Measurements from ENCODE around the gene RSRC2.
"Not testable (repeated sequence)": the region's sequence is repeated elsewhere in the genome, so short reads cannot be mapped to it uniquely, and the experiment has no call there.

Gene RSRC2

DNA sequence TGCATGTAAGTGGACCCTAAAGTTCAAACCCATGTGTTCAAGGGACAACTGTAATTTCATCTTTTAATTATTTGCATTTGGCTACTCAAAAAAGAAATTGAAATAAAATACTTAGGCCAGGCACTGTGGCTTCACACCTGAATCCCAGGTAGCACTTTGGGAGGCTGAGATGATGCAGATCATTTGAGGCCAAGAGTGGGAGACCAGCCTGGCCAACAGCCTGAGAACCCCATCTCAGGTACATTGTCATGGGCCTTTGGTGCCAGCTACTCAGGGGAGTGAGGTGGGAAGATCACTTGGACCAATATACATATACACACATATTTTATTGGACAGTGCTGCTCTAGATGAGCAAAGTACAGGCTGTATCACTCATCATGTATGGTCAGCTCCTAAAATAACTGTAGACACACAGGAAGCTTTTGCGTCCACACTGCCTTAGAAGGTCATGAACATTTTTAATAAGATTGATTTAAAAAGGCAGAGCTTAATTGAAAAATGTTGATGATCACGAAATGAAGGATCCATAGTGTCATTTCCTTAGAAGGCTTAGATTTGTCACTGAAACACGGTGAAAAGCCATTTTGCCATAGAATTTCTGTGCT is 23.5 kb downstream of the RSRC2 start:
- no peak overlapping the region for H3K4me3 ChIP-seq (ENCODE audit: extremely low read depth, insufficient read depth, low read length, poor library complexity, severe bottlenecking)
- H3K36me3 ChIP-seq (ENCODE audit: control insufficient read depth, insufficient read depth, low read length), result peaks cover 61% of the 10 kb centered on the region

DNA sequence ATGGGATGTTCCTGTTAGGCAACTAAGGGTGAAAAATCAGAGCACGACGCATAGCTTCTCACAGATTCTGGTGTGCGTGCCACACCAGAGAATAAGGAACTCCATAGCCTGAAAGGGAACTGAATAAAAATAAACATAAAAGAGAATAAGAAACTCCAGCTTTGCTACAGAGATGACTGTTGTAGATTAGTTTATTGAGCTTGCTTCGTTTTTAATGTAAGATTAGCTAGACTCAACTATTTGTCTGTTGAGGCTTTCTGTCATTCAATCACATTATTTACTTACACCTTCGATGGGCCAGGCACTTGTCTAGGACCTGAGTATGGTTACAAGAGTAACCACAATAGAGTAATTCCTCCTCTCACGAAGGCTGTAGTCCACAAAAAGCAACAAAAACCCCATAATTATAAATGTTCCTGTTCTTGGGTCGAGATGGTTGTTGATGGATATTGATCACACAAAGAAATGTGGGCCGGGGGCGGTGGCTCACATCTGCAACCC is 25.2 kb downstream of the RSRC2 start:
- no peak overlapping the region for H3K4me3 ChIP-seq (ENCODE audit: extremely low read depth, insufficient read depth, low read length, poor library complexity, severe bottlenecking)
- WGBS, 2 experiments (ENCODE audit: insufficient coverage in 2 of 2), result 100% methylated on average over 3 to 5 of the region's 9 CpGs
- H3K9me3 ChIP-seq (ENCODE audit: control insufficient read depth, low read length), result no peaks in the 10 kb centered on the region
- peak overlapping the region; percentile 98 for H3K27ac ChIP-seq (ENCODE audit: low read depth, low read length, severe bottlenecking)
- peaks cover 3% of the 10 kb centered on the region for H3K4me1 ChIP-seq (ENCODE audit: control insufficient read depth, insufficient read depth, low read length, poor library complexity, severe bottlenecking)
- H3K36me3 ChIP-seq (ENCODE audit: control insufficient read depth, insufficient read depth, low read length), result peaks cover 59% of the 10 kb centered on the region

More for the DNA sequence above, 23.5 kb downstream of the RSRC2 start:
- Histone ChIP-seq H3K9me3 (ENCODE audit: control insufficient read depth, low read length) (no peaks in the 10 kb centered on the region), H3K27ac (ENCODE audit: low read depth, low read length, severe bottlenecking) (no peak overlapping the region), H3K4me1 (ENCODE audit: control insufficient read depth, insufficient read depth, low read length, poor library complexity, severe bottlenecking) (peaks cover 3% of the 10 kb centered on the region)
- 100% methylated on average over 1 to 2 of the region's 3 CpGs for WGBS, 2 experiments (ENCODE audit: insufficient coverage in 2 of 2)

DNA sequence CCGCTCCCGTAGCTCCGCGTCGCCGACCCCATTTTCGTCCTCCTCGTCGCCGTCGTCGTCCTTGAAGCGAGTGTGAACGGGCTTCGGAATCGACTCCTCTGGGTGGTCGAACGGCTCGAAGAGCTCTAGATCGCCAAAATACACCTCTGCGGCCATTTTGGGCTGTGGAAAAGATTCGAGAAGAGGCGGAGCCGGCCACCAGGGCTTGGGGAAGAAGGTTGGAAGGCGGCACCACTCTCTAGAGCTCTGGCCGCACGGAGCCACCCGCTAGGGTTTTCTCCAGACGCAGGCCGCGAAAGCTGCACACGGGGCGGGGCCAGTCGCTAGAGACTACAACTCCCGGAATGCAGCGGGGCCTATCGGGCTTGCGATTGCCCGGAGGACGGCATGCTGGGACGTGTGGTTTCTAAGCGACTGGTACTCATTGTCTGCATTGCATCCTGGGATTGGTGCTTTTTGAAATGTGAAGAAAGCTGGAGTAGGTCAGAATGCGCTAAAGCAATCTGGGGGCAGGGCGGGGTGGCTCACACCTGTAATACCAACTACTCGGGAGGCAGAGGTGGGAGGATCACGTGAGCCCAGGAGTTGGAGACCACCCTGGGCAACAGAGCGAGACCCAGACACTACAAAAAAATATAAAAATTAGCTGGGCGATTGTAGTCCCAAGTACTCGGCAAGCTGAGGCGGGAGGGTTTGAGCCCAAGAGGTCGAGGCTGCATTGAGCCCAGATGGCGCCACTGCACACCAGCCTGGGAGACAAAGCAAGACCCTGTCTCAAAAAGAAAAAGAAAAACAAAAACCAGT is 25.8 kb downstream of the RSRC2 start, which contains the start of gene ZCCHC8:
ZCCHC8 (minus strand) TSS at position 248 of the 804 bp plus-strand sequence; CDS start at position 156, 92 bp downstream.
- H3K36me3 ChIP-seq (ENCODE audit: control insufficient read depth, insufficient read depth, low read length), result peaks cover 57% of the 10 kb centered on the region
- 7% methylated on average over 43 to 50 of the region's 52 CpGs for WGBS, 2 experiments (ENCODE audit: insufficient coverage in 2 of 2)
- peak within 1 kb of the TSS; percentile 98 for H3K27ac ChIP-seq (ENCODE audit: low read depth, low read length, severe bottlenecking)
- H3K9me3 ChIP-seq (ENCODE audit: control insufficient read depth, low read length), result no peaks in the 10 kb centered on the region
- H3K4me1 ChIP-seq (ENCODE audit: control insufficient read depth, insufficient read depth, low read length, poor library complexity, severe bottlenecking), result peaks cover 3% of the 10 kb centered on the region
- peak within 1 kb of the TSS; percentile 87 for H3K4me3 ChIP-seq (ENCODE audit: extremely low read depth, insufficient read depth, low read length, poor library complexity, severe bottlenecking)

DNA sequence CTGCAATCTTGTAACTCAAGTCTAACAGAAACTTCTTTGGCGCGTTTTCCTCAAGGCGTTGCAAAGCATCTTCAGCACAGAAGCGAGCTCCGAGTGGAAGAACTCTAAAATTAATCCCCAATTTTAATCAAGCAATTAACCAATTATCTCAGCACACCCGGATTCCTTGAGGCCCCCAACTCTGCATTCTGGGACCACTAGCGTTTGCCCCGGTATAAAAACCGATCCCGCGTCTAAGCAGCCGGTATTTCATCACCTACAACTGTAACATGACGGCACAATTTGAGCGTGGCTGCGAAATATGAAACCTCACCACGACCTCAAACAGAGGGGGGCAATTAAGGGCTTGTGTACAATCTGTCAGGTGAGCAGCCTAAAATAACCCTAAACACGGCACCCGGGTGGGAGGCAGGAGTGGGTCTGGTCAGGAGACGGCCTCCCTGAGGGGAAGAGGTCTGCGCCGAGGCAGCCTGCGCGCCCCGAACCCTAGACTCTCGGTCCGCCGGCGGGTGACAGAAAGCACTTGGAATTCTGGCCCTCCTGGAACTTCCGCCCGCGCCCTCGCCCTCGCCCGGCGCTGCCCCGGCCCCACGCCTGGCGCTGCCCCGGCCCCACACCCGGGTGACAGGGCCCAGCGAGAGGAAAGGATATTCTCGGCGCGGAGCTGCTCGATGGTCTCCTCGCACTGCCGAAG is 26.6 kb downstream of the RSRC2 start:
- Histone ChIP-seq H3K4me3 (ENCODE audit: extremely low read depth, insufficient read depth, low read length, poor library complexity, severe bottlenecking) (peak overlapping the region; percentile 87), H3K27ac (ENCODE audit: low read depth, low read length, severe bottlenecking) (peak overlapping the region; percentile 98), H3K36me3 (ENCODE audit: control insufficient read depth, insufficient read depth, low read length) (peaks cover 54% of the 10 kb centered on the region), H3K4me1 (ENCODE audit: control insufficient read depth, insufficient read depth, low read length, poor library complexity, severe bottlenecking) (peaks cover 3% of the 10 kb centered on the region), H3K9me3 (ENCODE audit: control insufficient read depth, low read length) (no peaks in the 10 kb centered on the region)
- 0 to 1% methylated on average over 21 to 44 of the region's 47 CpGs for WGBS, 2 experiments (ENCODE audit: insufficient coverage in 2 of 2)

DNA sequence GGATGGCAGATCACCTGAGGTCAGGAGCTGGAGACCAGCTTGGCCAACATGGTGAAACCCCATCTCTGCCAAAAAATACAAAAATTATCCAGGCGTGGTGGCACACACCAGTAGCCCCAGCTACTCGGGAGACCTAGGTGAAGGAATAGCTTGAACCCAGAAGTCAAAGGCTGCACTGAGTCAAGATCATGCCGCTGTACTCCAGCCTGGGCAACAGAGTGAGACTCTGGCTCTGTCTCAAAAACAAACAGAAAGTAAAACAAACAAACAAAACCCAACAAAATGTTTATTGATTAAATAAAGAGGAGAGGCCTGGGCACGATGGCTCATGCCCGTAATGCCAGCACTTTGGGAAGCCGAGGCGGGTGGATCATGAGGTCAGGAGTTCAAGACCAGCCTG is 31.5 kb downstream of the RSRC2 start:
- H3K36me3 ChIP-seq (ENCODE audit: control insufficient read depth, insufficient read depth, low read length), result peaks cover 67% of the 10 kb centered on the region
- H3K4me3 ChIP-seq (ENCODE audit: extremely low read depth, insufficient read depth, low read length, poor library complexity, severe bottlenecking), result no peak overlapping the region
- WGBS, 2 experiments (ENCODE audit: insufficient coverage in 2 of 2), result 83 to 98% methylated on average over 2 to 6 of the region's 7 CpGs
- H3K27ac ChIP-seq (ENCODE audit: low read depth, low read length, severe bottlenecking), result no peak overlapping the region
- H3K4me1 ChIP-seq (ENCODE audit: control insufficient read depth, insufficient read depth, low read length, poor library complexity, severe bottlenecking), result no peaks in the 10 kb centered on the region
- no peaks in the 10 kb centered on the region for H3K9me3 ChIP-seq (ENCODE audit: control insufficient read depth, low read length)

DNA sequence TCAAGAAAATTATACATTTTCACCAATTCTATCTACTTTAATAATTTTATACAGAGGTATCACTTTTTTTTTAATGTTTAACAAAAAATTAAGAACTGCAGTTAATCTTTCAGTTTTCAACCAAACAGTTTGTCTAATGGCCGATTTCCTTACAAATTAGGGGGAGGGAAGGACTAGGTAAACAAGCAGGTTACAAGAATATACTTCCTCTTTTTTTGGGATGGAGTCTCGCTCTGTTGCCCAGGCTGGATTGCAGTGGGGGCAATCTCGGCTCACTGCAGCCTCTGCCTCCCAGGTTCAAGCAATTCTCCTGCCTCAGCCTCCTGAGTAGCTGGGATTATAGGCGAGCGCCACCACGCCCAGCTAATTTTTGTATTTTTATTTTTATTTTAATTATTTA is 33.5 kb downstream of the RSRC2 start:
- peaks cover 80% of the 10 kb centered on the region for H3K36me3 ChIP-seq (ENCODE audit: control insufficient read depth, insufficient read depth, low read length)
- H3K9me3 ChIP-seq (ENCODE audit: control insufficient read depth, low read length); H3K27ac ChIP-seq (ENCODE audit: low read depth, low read length, severe bottlenecking); H3K4me3 ChIP-seq (ENCODE audit: extremely low read depth, insufficient read depth, low read length, poor library complexity, severe bottlenecking); H3K4me1 ChIP-seq (ENCODE audit: control insufficient read depth, insufficient read depth, low read length, poor library complexity, severe bottlenecking): not testable (repeated sequence)
- WGBS, 2 experiments (ENCODE audit: insufficient coverage in 2 of 2), result 100% methylated on average over 2 of the region's 6 CpGs; no CpG with 5 or more reads in 1 of the 2 experiments

DNA sequence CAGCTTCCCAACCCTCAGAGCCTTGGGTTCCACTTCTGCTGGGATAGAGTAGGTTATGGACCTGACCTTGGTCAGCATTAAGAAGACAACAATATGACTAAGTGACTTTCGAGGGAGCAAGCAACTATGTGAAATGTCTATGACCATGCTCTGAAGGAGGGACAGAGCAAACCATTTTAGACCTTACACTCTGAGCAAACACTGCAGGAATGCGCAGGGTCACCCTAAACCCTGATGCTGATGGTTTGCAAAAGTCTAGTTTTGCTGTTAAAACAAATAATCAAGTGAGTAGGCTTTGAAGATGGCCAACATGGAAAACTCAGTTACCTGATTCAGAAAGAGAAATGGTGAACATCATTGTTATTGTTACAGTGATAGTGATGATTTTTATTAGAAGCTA is 34.7 kb downstream of the RSRC2 start:
- peaks cover 83% of the 10 kb centered on the region for H3K36me3 ChIP-seq (ENCODE audit: control insufficient read depth, insufficient read depth, low read length)

DNA sequence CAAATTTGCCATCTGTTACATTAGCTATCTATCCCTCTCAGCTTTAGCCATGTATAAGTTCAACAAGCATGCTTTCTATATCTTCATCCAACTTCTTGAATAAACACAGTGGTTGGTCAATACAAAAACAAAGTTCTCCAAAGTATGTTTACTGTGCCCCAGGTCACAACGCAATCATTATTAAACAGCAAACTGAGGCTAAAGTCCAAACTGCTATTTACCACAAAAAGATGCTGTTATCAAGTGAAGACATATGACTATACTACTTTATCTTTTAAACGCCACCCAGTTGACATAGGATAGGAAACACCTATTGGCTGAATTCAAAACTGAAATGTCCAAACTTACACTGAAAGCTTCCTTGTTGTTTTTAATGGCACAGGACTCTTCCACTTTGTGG is 37.7 kb downstream of the RSRC2 start:
- Histone ChIP-seq H3K9me3 (ENCODE audit: control insufficient read depth, low read length) (no peaks in the 10 kb centered on the region), H3K27ac (ENCODE audit: low read depth, low read length, severe bottlenecking) (no peak overlapping the region), H3K4me1 (ENCODE audit: control insufficient read depth, insufficient read depth, low read length, poor library complexity, severe bottlenecking) (no peaks in the 10 kb centered on the region), H3K4me3 (ENCODE audit: extremely low read depth, insufficient read depth, low read length, poor library complexity, severe bottlenecking) (no peak overlapping the region), H3K36me3 (ENCODE audit: control insufficient read depth, insufficient read depth, low read length) (peaks cover 88% of the 10 kb centered on the region)
- WGBS, 2 experiments (ENCODE audit: insufficient coverage in 2 of 2), result 86 to 100% methylated on average over 1 to 2 of the region's 2 CpGs

More for the DNA sequence above, 34.7 kb downstream of the RSRC2 start:
- H3K9me3 ChIP-seq (ENCODE audit: control insufficient read depth, low read length), result no peaks in the 10 kb centered on the region
- H3K4me3 ChIP-seq (ENCODE audit: extremely low read depth, insufficient read depth, low read length, poor library complexity, severe bottlenecking), result no peak overlapping the region
- no peak overlapping the region for H3K27ac ChIP-seq (ENCODE audit: low read depth, low read length, severe bottlenecking)
- 80 to 100% methylated on average over 1 of the region's 2 CpGs for WGBS, 2 experiments (ENCODE audit: insufficient coverage in 2 of 2)
- H3K4me1 ChIP-seq (ENCODE audit: control insufficient read depth, insufficient read depth, low read length, poor library complexity, severe bottlenecking), result no peaks in the 10 kb centered on the region

DNA sequence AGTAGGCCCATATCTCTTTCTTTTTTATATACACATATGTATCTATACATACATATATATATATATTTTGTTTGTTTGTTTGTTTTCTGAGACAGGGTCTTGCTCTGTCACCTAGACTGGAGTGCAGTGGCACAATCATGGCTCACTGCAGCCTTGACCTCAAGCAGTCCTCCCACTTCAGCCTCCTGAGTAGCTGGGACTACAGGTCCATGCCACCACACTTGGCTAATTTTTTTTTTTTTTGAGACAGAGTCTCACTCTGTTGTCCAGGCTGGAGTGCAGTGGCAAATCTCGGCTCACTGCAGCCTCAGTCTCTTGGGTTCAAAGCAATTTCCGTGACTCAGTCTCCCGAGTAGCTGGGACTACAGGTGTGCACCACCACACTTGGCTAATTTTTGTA is 38.9 kb downstream of the RSRC2 start:
- H3K36me3 ChIP-seq (ENCODE audit: control insufficient read depth, insufficient read depth, low read length), result peaks cover 91% of the 10 kb centered on the region
- not testable (repeated sequence) for H3K4me1 ChIP-seq (ENCODE audit: control insufficient read depth, insufficient read depth, low read length, poor library complexity, severe bottlenecking); H3K4me3 ChIP-seq (ENCODE audit: extremely low read depth, insufficient read depth, low read length, poor library complexity, severe bottlenecking); H3K9me3 ChIP-seq (ENCODE audit: control insufficient read depth, low read length); H3K27ac ChIP-seq (ENCODE audit: low read depth, low read length, severe bottlenecking)
- WGBS, 2 experiments (ENCODE audit: insufficient coverage in 2 of 2), result 88 to 96% methylated on average over 3 of the region's 3 CpGs

DNA sequence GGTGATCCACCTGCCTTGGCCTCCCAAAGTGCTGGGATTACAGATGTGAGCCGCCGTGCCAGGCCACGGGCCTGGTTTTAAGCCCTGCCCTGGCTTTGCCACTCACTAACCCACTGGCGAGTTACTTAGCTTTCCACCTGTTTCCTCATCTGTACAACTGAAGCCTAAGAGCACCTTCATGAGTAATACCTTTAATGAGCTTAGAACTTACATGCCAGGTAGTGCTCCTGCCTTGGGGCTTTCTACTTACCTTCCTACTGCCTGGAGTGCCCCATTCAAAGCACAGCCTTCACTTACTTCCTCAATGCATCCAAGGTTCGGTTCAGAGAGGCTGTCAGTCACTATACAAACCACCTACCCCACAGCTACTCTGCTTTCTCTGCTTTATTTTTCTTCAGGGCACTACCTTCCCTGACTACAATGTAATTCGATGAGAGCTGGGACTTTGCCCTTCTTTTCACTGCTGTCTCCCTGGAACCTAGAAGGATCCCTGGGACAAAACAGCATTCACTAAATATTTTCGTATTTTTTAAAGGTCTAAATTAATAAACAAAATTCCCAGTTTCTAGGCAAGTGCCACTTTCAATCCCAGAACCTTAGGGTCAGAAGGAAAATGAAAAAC is 39.8 kb downstream of the RSRC2 start:
- Histone ChIP-seq H3K9me3 (ENCODE audit: control insufficient read depth, low read length) (no peaks in the 10 kb centered on the region), H3K36me3 (ENCODE audit: control insufficient read depth, insufficient read depth, low read length) (peaks cover 87% of the 10 kb centered on the region), H3K4me1 (ENCODE audit: control insufficient read depth, insufficient read depth, low read length, poor library complexity, severe bottlenecking) (no peaks in the 10 kb centered on the region), H3K27ac (ENCODE audit: low read depth, low read length, severe bottlenecking) (no peak overlapping the region), H3K4me3 (ENCODE audit: extremely low read depth, insufficient read depth, low read length, poor library complexity, severe bottlenecking) (no peak overlapping the region)
- 95 to 100% methylated on average over 6 to 7 of the region's 7 CpGs for WGBS, 2 experiments (ENCODE audit: insufficient coverage in 2 of 2)
